Upper lobe of left lung (tissue), 6 donors: ENCODE results near the gene ATAD1. TPM values are rescaled to one million over a fixed set of nuclear protein-coding genes. Genes with fewer than 3 reads are reported as not detected.
A peak's percentile ranks its signal among the peaks of the same experiment; 100 is the strongest.

Source experiments
- ATAC-seq, 2 donors: fragments of 200-7000 bp; cut with Tn5 transposase; one replicate each; pipeline ENCODE4 v1.9.1; 2022; ENCODE audit warnings: mild to moderate bottlenecking in 2 of 2, moderate library complexity in 2 of 2; ENCODE audit not compliant: low FRiP score in 2 of 2
- DNase-seq, 2 donors: peaks; one replicate each; pipeline ENCODE4 v3.0.0-alpha.2; 2019 to 2020
- H3K27ac ChIP-seq, 4 donors: fragments of 200-600 bp; sonication (generic); one replicate each; pipeline ENCODE4 v1.5.1; 2016 to 2019
- H3K27me3 ChIP-seq, 4 donors: fragments of 200-600 bp; sonication (generic); one replicate each; pipeline ENCODE4 v1.5.1; 2017 to 2019
- H3K36me3 ChIP-seq, 4 donors: fragments of 200-600 bp; sonication (generic); one replicate each; pipeline ENCODE4 v1.5.1; 2016 to 2019
- H3K4me1 ChIP-seq, 4 donors: fragments of 200-600 bp; sonication (generic); one replicate each; pipeline ENCODE4 v1.5.1; 2018 to 2019
- H3K4me3 ChIP-seq, 4 donors: fragments of 200-600 bp; sonication (generic); one replicate each; pipeline ENCODE4 v1.5.1; 2017 to 2019; ENCODE audit warnings: mild to moderate bottlenecking in 2 of 4, moderate library complexity in 1 of 4
- H3K9me3 ChIP-seq, 4 donors: fragments of 200-600 bp; sonication (generic); one replicate each; pipeline ENCODE4 v1.5.1; 2018 to 2019
- EP300 ChIP-seq, 4 donors: sonication (generic); formaldehyde crosslinking; IDR thresholded peaks; one replicate each; pipeline ENCODE4 v1.5.1; 2017; ENCODE audit warnings: antibody characterized with exemption in 4 of 4, control low read depth in 2 of 4
- POLR2A ChIP-seq, 4 donors: fragments of 450-650 bp; IDR thresholded peaks; one replicate each; pipeline ENCODE4 v1.5.1; 2016 to 2017; ENCODE audit warnings: antibody characterized with exemption in 4 of 4, mild to moderate bottlenecking in 2 of 4
- POLR2AphosphoS5 ChIP-seq, 2 donors: sonication (generic); formaldehyde crosslinking; IDR thresholded peaks; one replicate each; pipeline ENCODE4 v1.5.1; 2017; ENCODE audit warnings: antibody characterized with exemption in 2 of 2
- WGBS, 2 donors: methylation state at CpG; one replicate each; pipeline ENCODE4 v1.1.5; 2017 to 2018; 5-methylcytosine and 5-hydroxymethylcytosine counted together
- total RNA-seq, 6 donors: library from RNA; depleted of rRNA in 4 of 6; stranded (reverse); fragments of >200 nt in 4 of 6; gene quantifications; one replicate each; pipeline versions ENCODE4 v1.1.0 to v1.2.1, GENCODE V29; 2016 to 2021
- TF ChIP-seq, protein P1 (sequence below), 6 experiments: fragments of 450-650 bp in 4 of 6; fragments of 200-600 bp in 2 of 6; sonication (generic) in 2 of 6; IDR thresholded peaks; one replicate each; pipeline ENCODE4 v1.5.1; 2016 to 2019; ENCODE audit warnings: antibody characterized with exemption in 6 of 6
- donor health status: DM: no; HTN: no; CAD: no; lungs with moderate emphysema.
- donor health status: DM: no; HTN: yes; CAD: no; lungs with severe emphysema.

The ATAD1 gene
- total RNA-seq, 6 donors from 2014 or later: 6.3 to 66.9 (median 36.2) TPM

DNA sequence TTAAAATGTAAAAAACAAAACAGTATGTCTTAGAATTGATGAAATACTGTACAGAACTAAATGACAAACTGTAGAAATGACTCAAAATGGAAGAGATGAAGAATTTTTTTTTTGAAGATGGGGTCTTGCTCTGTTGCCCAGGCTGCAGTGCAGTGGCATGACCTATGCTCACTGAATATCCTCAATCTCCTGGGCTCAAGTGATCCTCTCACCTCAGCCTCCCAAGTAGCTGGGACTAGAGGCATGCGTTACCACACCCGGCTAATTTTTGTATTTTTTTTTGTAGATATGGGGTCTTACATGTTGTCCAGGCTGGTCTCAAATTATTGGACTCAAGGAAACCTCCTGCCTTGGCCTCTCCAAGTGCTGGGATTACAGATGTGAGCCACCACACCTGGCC lies 36.5 kb downstream of the ATAD1 start:
- Histone ChIP-seq H3K27me3 (no peaks in the 10 kb centered on the region), H3K9me3 (no peaks in the 10 kb centered on the region), H3K27ac (no peak overlapping the region), H3K36me3 (peaks cover 0 to 50% (median 8%) of the 10 kb centered on the region in 4 donors), H3K4me1 (no peaks in the 10 kb centered on the region), H3K4me3 (no peak overlapping the region)
- DNase-seq (no peak), ATAC-seq (no peak)
- 98% methylated on average over 2 of the region's 2 CpGs for WGBS, 2 donors
- TF ChIP-seq POLR2AphosphoS5 (IDR thresholded peaks at IDR 0.05) (no peak), POLR2A (IDR thresholded peaks at IDR 0.05) (no peak), EP300 (IDR thresholded peaks at IDR 0.05) (no peak)
- TF ChIP-seq, protein P1, sequence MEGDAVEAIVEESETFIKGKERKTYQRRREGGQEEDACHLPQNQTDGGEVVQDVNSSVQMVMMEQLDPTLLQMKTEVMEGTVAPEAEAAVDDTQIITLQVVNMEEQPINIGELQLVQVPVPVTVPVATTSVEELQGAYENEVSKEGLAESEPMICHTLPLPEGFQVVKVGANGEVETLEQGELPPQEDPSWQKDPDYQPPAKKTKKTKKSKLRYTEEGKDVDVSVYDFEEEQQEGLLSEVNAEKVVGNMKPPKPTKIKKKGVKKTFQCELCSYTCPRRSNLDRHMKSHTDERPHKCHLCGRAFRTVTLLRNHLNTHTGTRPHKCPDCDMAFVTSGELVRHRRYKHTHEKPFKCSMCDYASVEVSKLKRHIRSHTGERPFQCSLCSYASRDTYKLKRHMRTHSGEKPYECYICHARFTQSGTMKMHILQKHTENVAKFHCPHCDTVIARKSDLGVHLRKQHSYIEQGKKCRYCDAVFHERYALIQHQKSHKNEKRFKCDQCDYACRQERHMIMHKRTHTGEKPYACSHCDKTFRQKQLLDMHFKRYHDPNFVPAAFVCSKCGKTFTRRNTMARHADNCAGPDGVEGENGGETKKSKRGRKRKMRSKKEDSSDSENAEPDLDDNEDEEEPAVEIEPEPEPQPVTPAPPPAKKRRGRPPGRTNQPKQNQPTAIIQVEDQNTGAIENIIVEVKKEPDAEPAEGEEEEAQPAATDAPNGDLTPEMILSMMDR (IDR thresholded peaks at IDR 0.05): no peak

DNA sequence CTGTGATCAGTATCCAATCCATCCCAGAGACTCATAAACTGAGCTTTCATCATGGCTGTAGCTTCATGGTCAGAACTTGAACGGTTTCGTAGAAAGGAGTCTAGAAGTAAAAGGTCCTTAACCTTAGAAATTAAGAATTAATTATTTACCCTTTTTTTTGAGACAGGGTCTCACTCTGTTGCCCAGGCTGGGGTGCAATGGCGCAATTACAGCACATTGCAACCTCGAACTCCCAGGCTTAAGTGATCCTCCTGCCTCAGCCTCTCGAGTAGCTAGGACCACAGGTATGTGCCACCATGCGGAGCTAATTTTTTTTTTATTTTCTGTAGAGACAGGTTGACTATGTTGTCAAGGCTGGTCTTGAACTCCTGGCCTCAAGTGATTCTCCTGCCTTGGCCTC lies 41.7 kb downstream of the ATAD1 start:
- peak overlapping the region in 1 of 4 donors; percentile 24 for H3K27ac ChIP-seq
- no peak overlapping the region for H3K4me3 ChIP-seq
- H3K4me1 ChIP-seq: peaks cover 0 to 5% (median 2%) of the 10 kb centered on the region in 4 donors
- no peak for TF ChIP-seq POLR2AphosphoS5 (IDR thresholded peaks at IDR 0.05)
- no peak for TF ChIP-seq POLR2A (IDR thresholded peaks at IDR 0.05)
- no peak for TF ChIP-seq EP300 (IDR thresholded peaks at IDR 0.05)
- TF ChIP-seq, protein P1 (IDR thresholded peaks at IDR 0.05): no peak
- no peaks in the 10 kb centered on the region for H3K9me3 ChIP-seq
- H3K27me3 ChIP-seq: no peaks in the 10 kb centered on the region
- 97% methylated on average over 6 of the region's 6 CpGs for WGBS, 2 donors
- H3K36me3 ChIP-seq: peaks cover 0 to 40% (median 4%) of the 10 kb centered on the region in 4 donors
- ATAC-seq (no peak), DNase-seq (no peak)

DNA sequence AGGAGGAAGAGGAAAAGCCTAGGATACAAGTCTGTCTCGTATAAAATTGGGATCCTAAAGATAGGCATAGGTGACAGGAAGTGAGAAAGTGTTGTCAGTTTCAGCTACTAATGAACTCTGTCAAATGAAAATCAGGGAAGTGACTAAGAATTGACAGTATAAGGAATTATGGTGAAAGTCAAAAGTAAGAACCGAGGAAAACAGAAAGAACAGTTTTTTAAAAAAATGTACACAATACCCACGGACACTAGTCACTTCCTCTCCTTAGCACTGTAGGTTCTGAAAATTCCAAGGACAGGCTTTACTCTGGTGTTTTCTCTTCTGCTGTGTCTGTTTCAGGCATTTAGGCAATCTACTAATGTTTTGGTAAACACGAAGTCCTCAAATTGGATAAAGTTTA lies 42.3 kb downstream of the ATAD1 start:
- Histone ChIP-seq H3K4me1 (peaks cover 0 to 5% (median 2%) of the 10 kb centered on the region in 4 donors), H3K27me3 (no peaks in the 10 kb centered on the region), H3K27ac (peak overlapping the region in 3 of 4 donors; percentile 24 to 36 (median 32)), H3K4me3 (no peak overlapping the region), H3K9me3 (no peaks in the 10 kb centered on the region), H3K36me3 (peaks cover 0 to 39% (median 4%) of the 10 kb centered on the region in 4 donors)
- DNase-seq: no peak
- TF ChIP-seq POLR2AphosphoS5 (IDR thresholded peaks at IDR 0.05) (no peak), EP300 (IDR thresholded peaks at IDR 0.05) (no peak), POLR2A (IDR thresholded peaks at IDR 0.05) (no peak)
- TF ChIP-seq, protein P1 (IDR thresholded peaks at IDR 0.05): no peak
- 47% methylated on average over 4 of the region's 4 CpGs for WGBS, 2 donors
- ATAC-seq: no peak

DNA sequence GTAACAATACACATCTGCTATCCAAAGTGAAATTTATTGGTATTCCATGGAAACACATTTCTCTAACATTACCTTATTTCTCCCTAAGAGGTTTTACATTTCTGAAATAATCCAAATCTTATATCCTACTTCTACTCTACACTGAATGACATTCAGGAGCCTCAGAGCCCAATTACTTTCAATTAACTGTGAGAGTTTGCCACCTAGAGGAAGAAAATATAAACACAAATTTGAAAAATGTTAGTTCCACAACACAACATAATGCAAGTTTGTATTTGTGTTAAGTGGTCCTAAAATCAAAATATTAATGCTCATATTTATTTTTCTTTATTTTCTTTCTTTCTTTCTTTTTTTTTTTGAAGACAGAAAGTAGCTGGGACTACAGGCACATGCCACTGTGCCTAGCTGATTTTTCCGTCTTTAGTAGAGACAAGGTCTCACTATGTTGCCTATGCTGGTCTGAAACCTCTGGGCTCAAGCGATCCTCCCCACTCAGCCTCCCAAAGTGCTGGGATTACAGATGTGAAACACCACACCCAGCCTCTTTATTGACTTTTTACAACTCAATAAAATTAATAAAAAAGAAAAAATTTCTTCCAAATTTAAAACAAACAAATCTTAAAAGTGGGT lies 46.0 kb downstream of the ATAD1 start:
- WGBS, 2 donors: 85 to 91% methylated on average over 2 of the region's 2 CpGs
- Histone ChIP-seq H3K27ac (no peak overlapping the region), H3K36me3 (peaks cover 0 to 52% (median 5%) of the 10 kb centered on the region in 4 donors), H3K27me3 (no peaks in the 10 kb centered on the region), H3K4me1 (peaks cover 0 to 5% (median 2%) of the 10 kb centered on the region in 4 donors), H3K9me3 (no peaks in the 10 kb centered on the region), H3K4me3 (no peak overlapping the region)
- no peak for ATAC-seq
- DNase-seq: no peak
- TF ChIP-seq EP300 (IDR thresholded peaks at IDR 0.05) (no peak), POLR2A (IDR thresholded peaks at IDR 0.05) (no peak)
- TF ChIP-seq, protein P1 (IDR thresholded peaks at IDR 0.05): peak; percentile 31 to 59 (median 48)

DNA sequence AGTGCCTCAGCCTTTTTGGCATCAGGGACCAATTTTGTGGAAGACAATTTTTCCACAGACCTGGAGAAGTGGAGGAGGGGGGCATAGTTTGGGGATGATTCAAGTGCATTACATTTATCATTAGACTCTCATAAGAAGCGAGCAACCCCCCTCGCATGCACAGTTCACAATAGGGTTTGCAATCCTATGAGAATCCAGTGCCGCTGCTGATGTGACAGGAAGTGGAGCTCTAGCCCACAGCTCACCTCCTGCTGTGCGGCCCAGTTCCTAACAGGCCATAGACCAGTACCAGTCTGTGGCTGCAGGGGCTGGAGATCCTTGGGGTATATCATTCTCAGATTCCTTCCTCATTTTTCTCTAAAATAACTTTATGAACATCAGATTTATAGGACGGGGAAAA lies 50.8 kb downstream of the ATAD1 start:
- no peaks in the 10 kb centered on the region for H3K9me3 ChIP-seq
- ATAC-seq (no peak), DNase-seq (no peak)
- no peaks in the 10 kb centered on the region for H3K27me3 ChIP-seq
- H3K36me3 ChIP-seq: peaks cover 0 to 54% (median 1%) of the 10 kb centered on the region in 4 donors
- TF ChIP-seq, protein P1 (IDR thresholded peaks at IDR 0.05): no peak
- no peak for TF ChIP-seq POLR2AphosphoS5 (IDR thresholded peaks at IDR 0.05)
- TF ChIP-seq EP300 (IDR thresholded peaks at IDR 0.05): no peak
- TF ChIP-seq POLR2A (IDR thresholded peaks at IDR 0.05): no peak
- WGBS, 2 donors: 92 to 93% methylated on average over 5 of the region's 5 CpGs
- no peak overlapping the region for H3K27ac ChIP-seq
- no peak overlapping the region for H3K4me3 ChIP-seq
- H3K4me1 ChIP-seq: no peaks in the 10 kb centered on the region
